Neuronal stem cell (in vitro differentiated cells): ENCODE measurements around the gene KLHL25.
A peak's percentile ranks its signal among the peaks of the same experiment; 100 is the strongest.

Source experiments
- DNase-seq: peaks from one replicate; pipeline ENCODE4 v3.0.0-alpha.2; 2013; ENCODE audit warnings: low spot score
- H2AFZ ChIP-seq: one replicate; pipeline ENCODE4 v1.6.1; 2013; ENCODE audit warnings: mild to moderate bottlenecking, low read length, inconsistent platforms
- H2AK5ac ChIP-seq: 2 replicates; pipeline ENCODE4 v1.6.1; 2013; ENCODE audit warnings: low read depth, mild to moderate bottlenecking, inconsistent platforms, low read length, moderate library complexity, mixed read lengths
- H2BK120ac ChIP-seq: 2 replicates; pipeline ENCODE4 v1.6.1; 2013; ENCODE audit warnings: low read depth, mild to moderate bottlenecking, inconsistent platforms, low read length, moderate library complexity, mixed read lengths
- H2BK12ac ChIP-seq: one replicate; pipeline ENCODE4 v1.6.1; 2013; ENCODE audit warnings: low read length, inconsistent platforms
- H2BK15ac ChIP-seq: 2 replicates; pipeline ENCODE4 v1.6.1; 2013; ENCODE audit warnings: mild to moderate bottlenecking, low read length, inconsistent platforms, mixed read lengths
- H2BK5ac ChIP-seq: one replicate; pipeline ENCODE4 v1.6.1; 2013; ENCODE audit warnings: inconsistent platforms, mild to moderate bottlenecking, low read length, moderate library complexity
- H3K14ac ChIP-seq: one replicate; pipeline ENCODE4 v1.6.1; 2013; ENCODE audit warnings: low read length, inconsistent platforms
- H3K18ac ChIP-seq: 2 replicates; pipeline ENCODE4 v1.6.1; 2013; ENCODE audit warnings: low read length, inconsistent platforms
- H3K23ac ChIP-seq: 2 replicates; pipeline ENCODE4 v1.6.1; 2013; ENCODE audit warnings: low read depth, mild to moderate bottlenecking, mixed read lengths, low read length, inconsistent platforms; ENCODE audit not compliant: poor library complexity
- H3K27ac ChIP-seq: replicated peaks from 3 replicates; pipeline ENCODE4 v1.5.1; 2013; ENCODE audit warnings: low read length, inconsistent platforms
- H3K27me3 ChIP-seq, 3 experiments: 2 replicates each; pipeline ENCODE4 v1.6.1; 2013; ENCODE audit warnings: low read length in 3 of 3, mild to moderate bottlenecking in 2 of 3, inconsistent platforms in 1 of 3, low read depth in 1 of 3, mixed read lengths in 1 of 3, moderate library complexity in 1 of 3; ENCODE audit not compliant: control insufficient read depth in 3 of 3, insufficient read depth in 3 of 3
- H3K36me3 ChIP-seq, 2 donors: replicated peaks in 1 of 2; 2 replicates each; pipeline ENCODE4 v1.6.1; 2013; ENCODE audit warnings: low read length in 2 of 2; ENCODE audit not compliant: control insufficient read depth in 2 of 2, insufficient read depth in 2 of 2
- H3K4ac ChIP-seq: 2 replicates; pipeline ENCODE4 v1.6.1; 2013; ENCODE audit warnings: inconsistent platforms, mild to moderate bottlenecking, low read length, moderate library complexity
- H3K4me1 ChIP-seq, 2 donors: 1 replicate in 1 of 2; 2 replicates in 1 of 2; pipeline ENCODE4 v1.6.1; 2013; ENCODE audit warnings: low read length in 2 of 2, low read depth in 1 of 2; ENCODE audit not compliant: control insufficient read depth in 2 of 2, insufficient read depth in 1 of 2
- H3K4me2 ChIP-seq: one replicate; pipeline ENCODE4 v1.6.1; 2013; ENCODE audit warnings: mild to moderate bottlenecking, low read length, inconsistent platforms; ENCODE audit not compliant: insufficient read depth, poor library complexity, severe bottlenecking
- H3K4me3 ChIP-seq, 2 donors: 2 replicates each; pipeline ENCODE4 v1.5.1; 2013; ENCODE audit warnings: low read length in 2 of 2, mild to moderate bottlenecking in 2 of 2, inconsistent platforms in 1 of 2, moderate library complexity in 1 of 2
- H3K79me1 ChIP-seq: one replicate; pipeline ENCODE4 v1.6.1; 2013; ENCODE audit warnings: low read depth, mild to moderate bottlenecking, inconsistent platforms, low read length, moderate library complexity
- H3K9ac ChIP-seq: one replicate; pipeline ENCODE4 v1.6.1; 2013; ENCODE audit warnings: mild to moderate bottlenecking, low read depth, low read length, inconsistent platforms; ENCODE audit not compliant: poor library complexity
- H3K9me3 ChIP-seq, 2 donors: replicated peaks in 1 of 2; 2 replicates each; pipeline versions ENCODE3 to v1.6.1; 2013; ENCODE audit warnings: low read length in 2 of 2, mild to moderate bottlenecking in 2 of 2, inconsistent platforms in 1 of 2, low read depth in 1 of 2, mixed read lengths in 1 of 2, moderate library complexity in 1 of 2; ENCODE audit not compliant: control insufficient read depth in 2 of 2, insufficient read depth in 1 of 2
- H4K8ac ChIP-seq: one replicate; pipeline ENCODE4 v1.6.1; 2013; ENCODE audit warnings: low read depth, mild to moderate bottlenecking, inconsistent platforms, low read length, moderate library complexity
- H4K91ac ChIP-seq: one replicate; pipeline ENCODE4 v1.6.1; 2013; ENCODE audit warnings: low read length, low read depth, mild to moderate bottlenecking, inconsistent platforms; ENCODE audit not compliant: poor library complexity
- WGBS, 2 donors: extraction: QIAGEN DNeasy Blood & Tissue Kit; methylation state at CpG; one replicate each; pipeline ENCODE4 v1.1.7; 2013; ENCODE audit warnings: missing lambda C conversion rate in 2 of 2, mixed read lengths in 1 of 2; ENCODE audit not compliant: insufficient read length in 2 of 2, insufficient replicate concordance in 1 of 2; ENCODE audit errors: extremely low coverage in 2 of 2; 5-methylcytosine and 5-hydroxymethylcytosine counted together

Gene KLHL25

GRCh38 chr15:85763157-85763556, 31.6 kb downstream of the KLHL25 start:
- Histone ChIP-seq H4K91ac (no peak overlapping the region), H3K4me3 (no peak overlapping the region), H3K4me2 (no peak overlapping the region), H3K36me3 (peaks cover 13 to 86% of the 10 kb centered on the region in 2 donors), H3K9me3 (peaks cover 0 to 7% of the 10 kb centered on the region in 2 donors), H2BK12ac (no peak overlapping the region), H2BK5ac (peak overlapping the region; percentile 97), H2AK5ac (no peak overlapping the region), H3K14ac (peak overlapping the region; percentile 38), H2AFZ (no peak overlapping the region), H3K27me3 (no peaks in the 10 kb centered on the region), H2BK120ac (no peak overlapping the region), H3K4me1 (peaks cover 0 to 14% of the 10 kb centered on the region in 2 donors), H3K4ac (no peak overlapping the region), H3K23ac (no peak overlapping the region), H3K79me1 (peaks cover 21% of the 10 kb centered on the region), H3K9ac (no peak overlapping the region), H3K27ac (no peak overlapping the region), H4K8ac (no peak overlapping the region), H3K18ac (peak overlapping the region; percentile 44), H2BK15ac (no peak overlapping the region)
- DNase-seq: no peak
- WGBS, 2 donors: no CpG with 5 or more reads among the region's 16 CpGs

DNA sequence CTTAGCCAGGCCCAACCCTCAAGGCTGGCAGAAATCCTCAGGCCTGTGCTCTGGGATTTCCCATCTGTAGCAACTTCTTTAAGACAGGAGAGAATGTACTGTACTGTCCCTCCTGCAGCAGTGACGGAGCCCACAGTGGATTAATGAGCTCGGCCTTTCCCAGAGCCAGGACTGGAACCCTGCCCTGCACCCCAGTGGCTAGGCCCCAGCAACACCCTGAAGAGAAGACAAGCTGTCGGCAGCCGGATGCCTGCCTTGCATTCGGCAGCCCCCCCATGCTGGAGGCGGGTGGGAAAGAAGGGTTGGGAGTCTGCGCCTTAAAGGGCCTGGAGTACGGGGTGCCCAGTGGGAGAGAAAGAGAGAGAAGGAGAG, 32.0 kb downstream of the KLHL25 start:
- Histone ChIP-seq H4K91ac (no peak overlapping the region), H3K36me3 (peaks cover 9 to 86% of the 10 kb centered on the region in 2 donors), H4K8ac (no peak overlapping the region), H2BK15ac (peak overlapping the region; percentile 26), H3K9ac (no peak overlapping the region), H3K9me3 (peaks cover 0 to 3% of the 10 kb centered on the region in 2 donors), H3K4me1 (peaks cover 0 to 14% of the 10 kb centered on the region in 2 donors), H2BK120ac (no peak overlapping the region), H3K23ac (peak overlapping the region; percentile 34), H3K14ac (no peak overlapping the region), H3K4me2 (no peak overlapping the region), H3K18ac (peak overlapping the region; percentile 80), H2AK5ac (no peak overlapping the region), H2AFZ (no peak overlapping the region), H3K27ac (no peak overlapping the region), H3K4ac (no peak overlapping the region), H3K4me3 (no peak overlapping the region), H2BK12ac (no peak overlapping the region), H3K27me3 (no peaks in the 10 kb centered on the region), H2BK5ac (peak overlapping the region; percentile 97), H3K79me1 (peaks cover 21% of the 10 kb centered on the region)
- no CpG with 5 or more reads among the region's 8 CpGs for WGBS, 2 donors
- DNase-seq: no peak

DNA sequence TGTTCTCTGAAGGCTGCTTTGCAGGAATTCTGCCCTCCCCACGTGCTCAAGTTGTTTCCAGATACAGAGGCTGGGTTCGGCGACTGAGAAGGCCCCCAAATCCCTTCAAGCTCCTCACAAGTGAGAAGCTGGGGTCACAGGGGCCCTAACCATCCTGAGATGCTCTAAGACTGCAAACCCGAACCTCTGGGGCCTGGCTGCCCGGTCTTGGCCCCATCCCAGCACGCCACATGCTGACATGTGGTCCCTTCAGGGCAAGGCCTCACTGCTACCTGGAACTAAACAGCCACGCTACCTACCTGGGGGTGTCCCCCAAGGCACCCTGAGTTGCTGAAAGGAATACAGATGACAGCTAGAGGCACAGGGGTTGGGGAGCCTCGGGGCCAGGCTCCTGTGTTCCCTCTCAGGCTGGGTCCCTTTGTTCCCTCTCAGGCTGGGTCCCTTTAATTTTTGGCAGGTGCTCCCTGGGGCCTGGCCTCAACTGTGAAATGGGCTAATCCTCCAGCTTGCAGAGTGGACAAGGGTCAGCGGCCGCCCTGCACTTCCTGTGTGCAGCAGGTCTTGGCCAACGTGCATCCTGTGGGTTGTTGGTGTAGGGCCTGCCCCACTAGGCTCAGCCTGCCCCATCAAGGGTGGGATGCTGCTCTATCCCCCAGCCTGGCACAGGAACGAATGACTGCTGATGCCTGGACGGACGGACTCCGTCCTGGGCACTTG, 32.5 kb downstream of the KLHL25 start:
- no peak overlapping the region for H3K14ac ChIP-seq
- H3K18ac ChIP-seq: peak overlapping the region; percentile 80
- no peak overlapping the region for H4K8ac ChIP-seq
- peaks cover 21% of the 10 kb centered on the region for H3K79me1 ChIP-seq
- no peak overlapping the region for H3K4me2 ChIP-seq
- H2BK15ac ChIP-seq: no peak overlapping the region
- WGBS, 2 donors: no CpG with 5 or more reads among the region's 15 CpGs
- no peaks in the 10 kb centered on the region for H3K9me3 ChIP-seq
- no peak overlapping the region for H4K91ac ChIP-seq
- H2BK120ac ChIP-seq: no peak overlapping the region
- H3K4me3 ChIP-seq: no peak overlapping the region
- DNase-seq: no peak
- no peak overlapping the region for H2AFZ ChIP-seq
- H3K4ac ChIP-seq: no peak overlapping the region
- peaks cover 0 to 14% of the 10 kb centered on the region in 2 donors for H3K4me1 ChIP-seq
- no peak overlapping the region for H3K27ac ChIP-seq
- H3K27me3 ChIP-seq: no peaks in the 10 kb centered on the region
- H2AK5ac ChIP-seq: peak overlapping the region; percentile 40
- H3K23ac ChIP-seq: peak overlapping the region; percentile 34
- H2BK12ac ChIP-seq: no peak overlapping the region
- no peak overlapping the region for H3K9ac ChIP-seq
- H2BK5ac ChIP-seq: peak overlapping the region; percentile 97
- H3K36me3 ChIP-seq: peaks cover 8 to 83% of the 10 kb centered on the region in 2 donors

- H3K9ac ChIP-seq: no peak overlapping the region
- no peaks in the 10 kb centered on the region for H3K9me3 ChIP-seq
- H3K79me1 ChIP-seq: peaks cover 21% of the 10 kb centered on the region
- peak overlapping the region; percentile 40 for H2AK5ac ChIP-seq
- no peak overlapping the region for H2BK5ac ChIP-seq
- H3K4ac ChIP-seq: no peak overlapping the region
- no peak overlapping the region for H2BK15ac ChIP-seq
- no peak overlapping the region for H2BK12ac ChIP-seq
- no CpG with 5 or more reads among the region's 9 CpGs for WGBS, 2 donors
- H3K27ac ChIP-seq: no peak overlapping the region
- H3K18ac ChIP-seq: no peak overlapping the region
- DNase-seq: no peak
- no peak overlapping the region for H3K23ac ChIP-seq
- no peak overlapping the region for H3K4me2 ChIP-seq
- no peak overlapping the region for H2BK120ac ChIP-seq
- peaks cover 10 to 86% of the 10 kb centered on the region in 2 donors for H3K36me3 ChIP-seq
- H3K4me3 ChIP-seq: no peak overlapping the region
- H3K14ac ChIP-seq: no peak overlapping the region
- H4K8ac ChIP-seq: no peak overlapping the region
- H3K27me3 ChIP-seq: no peaks in the 10 kb centered on the region
- no peak overlapping the region for H4K91ac ChIP-seq
- no peak overlapping the region for H2AFZ ChIP-seq
- H3K4me1 ChIP-seq: peaks cover 0 to 12% of the 10 kb centered on the region in 2 donors
These were observed 33.1 kb downstream of the KLHL25 start for GRCh38 chr15:85761635-85762034.
